MM.1S (cell line): Measurements from ENCODE around the gene CTNNAL1.

Experiments
- EZH2 ChIP-seq: fragments of 300-600 bp; sonication (generic); optimal IDR thresholded peaks from 2 replicates; pipeline ENCODE3; 2017; ENCODE audit warnings: low read depth, mild to moderate bottlenecking, antibody characterized with exemption, low read length, mixed read lengths
- TF ChIP-seq, protein P1 (sequence below): fragments of 300-600 bp; sonication (generic); IDR thresholded peaks from 2 replicates; pipeline ENCODE4 v1.5.1; 2016; ENCODE audit warnings: antibody characterized with exemption, low read length, mixed read lengths

DNA sequence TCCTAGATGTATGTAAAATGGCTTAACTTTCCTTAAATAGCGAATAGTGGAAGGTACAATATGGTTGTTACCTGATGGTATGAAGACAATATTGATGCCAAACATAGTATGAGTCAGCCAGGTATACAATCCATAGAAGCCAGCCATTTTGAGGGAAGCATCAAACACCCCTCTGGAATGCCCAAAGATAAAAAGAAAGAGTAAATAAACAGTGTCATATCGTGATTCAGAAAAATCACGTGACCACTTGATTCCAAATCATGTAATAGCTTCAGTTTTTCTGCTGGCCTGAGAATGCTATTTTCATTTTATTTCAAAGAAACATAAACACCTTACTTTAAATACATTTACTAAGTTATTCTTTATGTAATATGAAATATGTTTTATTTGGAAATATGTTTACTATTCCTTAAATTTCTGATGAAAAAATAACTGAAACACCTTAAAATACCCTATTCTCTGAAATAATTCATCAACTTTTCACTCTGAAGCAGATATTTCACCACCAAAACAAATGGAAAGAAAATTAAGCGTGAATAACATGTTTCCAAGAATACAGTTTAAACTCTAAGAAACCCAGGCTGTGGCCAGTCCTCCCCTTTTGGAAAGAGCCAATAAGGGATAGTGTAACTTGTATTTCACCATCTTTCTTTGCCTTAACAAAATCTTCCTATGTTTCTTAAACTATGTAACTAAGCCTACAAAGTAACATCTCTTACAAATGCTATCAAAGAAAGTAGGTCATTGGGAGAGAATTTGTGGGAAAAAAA, 24.8 kb upstream of the CTNNAL1 start:
- TF ChIP-seq, protein P1, sequence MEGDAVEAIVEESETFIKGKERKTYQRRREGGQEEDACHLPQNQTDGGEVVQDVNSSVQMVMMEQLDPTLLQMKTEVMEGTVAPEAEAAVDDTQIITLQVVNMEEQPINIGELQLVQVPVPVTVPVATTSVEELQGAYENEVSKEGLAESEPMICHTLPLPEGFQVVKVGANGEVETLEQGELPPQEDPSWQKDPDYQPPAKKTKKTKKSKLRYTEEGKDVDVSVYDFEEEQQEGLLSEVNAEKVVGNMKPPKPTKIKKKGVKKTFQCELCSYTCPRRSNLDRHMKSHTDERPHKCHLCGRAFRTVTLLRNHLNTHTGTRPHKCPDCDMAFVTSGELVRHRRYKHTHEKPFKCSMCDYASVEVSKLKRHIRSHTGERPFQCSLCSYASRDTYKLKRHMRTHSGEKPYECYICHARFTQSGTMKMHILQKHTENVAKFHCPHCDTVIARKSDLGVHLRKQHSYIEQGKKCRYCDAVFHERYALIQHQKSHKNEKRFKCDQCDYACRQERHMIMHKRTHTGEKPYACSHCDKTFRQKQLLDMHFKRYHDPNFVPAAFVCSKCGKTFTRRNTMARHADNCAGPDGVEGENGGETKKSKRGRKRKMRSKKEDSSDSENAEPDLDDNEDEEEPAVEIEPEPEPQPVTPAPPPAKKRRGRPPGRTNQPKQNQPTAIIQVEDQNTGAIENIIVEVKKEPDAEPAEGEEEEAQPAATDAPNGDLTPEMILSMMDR = no peak
- no peak for TF ChIP-seq EZH2
